ENCODE results near the gene SEMA3D.

DNA sequence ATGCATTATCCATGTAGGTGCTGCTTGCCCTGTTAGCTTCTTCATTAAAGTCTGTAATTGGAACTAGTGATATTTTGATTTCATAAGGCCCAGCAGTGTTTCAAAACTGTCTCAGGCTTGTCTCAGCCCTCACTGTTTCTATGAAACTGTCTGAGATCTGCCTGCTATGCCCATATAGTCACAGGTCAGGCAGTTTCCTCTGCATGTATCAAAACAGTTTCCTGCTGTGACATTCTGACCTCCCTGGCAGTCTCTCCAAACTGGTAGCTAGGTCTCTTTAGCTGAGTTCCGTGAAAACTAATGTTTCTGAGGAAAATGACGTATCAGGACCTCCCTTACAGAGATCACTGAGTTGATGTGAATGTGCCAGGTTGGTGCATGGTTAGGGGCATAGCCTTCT is 18.9 kb upstream of the SEMA3D start:
- TF ChIP-seq, protein P1, sequence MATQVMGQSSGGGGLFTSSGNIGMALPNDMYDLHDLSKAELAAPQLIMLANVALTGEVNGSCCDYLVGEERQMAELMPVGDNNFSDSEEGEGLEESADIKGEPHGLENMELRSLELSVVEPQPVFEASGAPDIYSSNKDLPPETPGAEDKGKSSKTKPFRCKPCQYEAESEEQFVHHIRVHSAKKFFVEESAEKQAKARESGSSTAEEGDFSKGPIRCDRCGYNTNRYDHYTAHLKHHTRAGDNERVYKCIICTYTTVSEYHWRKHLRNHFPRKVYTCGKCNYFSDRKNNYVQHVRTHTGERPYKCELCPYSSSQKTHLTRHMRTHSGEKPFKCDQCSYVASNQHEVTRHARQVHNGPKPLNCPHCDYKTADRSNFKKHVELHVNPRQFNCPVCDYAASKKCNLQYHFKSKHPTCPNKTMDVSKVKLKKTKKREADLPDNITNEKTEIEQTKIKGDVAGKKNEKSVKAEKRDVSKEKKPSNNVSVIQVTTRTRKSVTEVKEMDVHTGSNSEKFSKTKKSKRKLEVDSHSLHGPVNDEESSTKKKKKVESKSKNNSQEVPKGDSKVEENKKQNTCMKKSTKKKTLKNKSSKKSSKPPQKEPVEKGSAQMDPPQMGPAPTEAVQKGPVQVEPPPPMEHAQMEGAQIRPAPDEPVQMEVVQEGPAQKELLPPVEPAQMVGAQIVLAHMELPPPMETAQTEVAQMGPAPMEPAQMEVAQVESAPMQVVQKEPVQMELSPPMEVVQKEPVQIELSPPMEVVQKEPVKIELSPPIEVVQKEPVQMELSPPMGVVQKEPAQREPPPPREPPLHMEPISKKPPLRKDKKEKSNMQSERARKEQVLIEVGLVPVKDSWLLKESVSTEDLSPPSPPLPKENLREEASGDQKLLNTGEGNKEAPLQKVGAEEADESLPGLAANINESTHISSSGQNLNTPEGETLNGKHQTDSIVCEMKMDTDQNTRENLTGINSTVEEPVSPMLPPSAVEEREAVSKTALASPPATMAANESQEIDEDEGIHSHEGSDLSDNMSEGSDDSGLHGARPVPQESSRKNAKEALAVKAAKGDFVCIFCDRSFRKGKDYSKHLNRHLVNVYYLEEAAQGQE (IDR thresholded peaks at IDR 0.05; ENCODE audit: low read depth), result no peak
- TF ChIP-seq SIN3A (IDR thresholded peaks at IDR 0.05; ENCODE audit: low read depth), result no peak
